ENCODE results near the gene PLAC9. TPM values are rescaled to one million over a fixed set of nuclear protein-coding genes. Genes with fewer than 3 reads are reported as not detected.

Gene PLAC9
- total RNA-seq, 1 donor from 2014 or later, result 125 TPM

DNA sequence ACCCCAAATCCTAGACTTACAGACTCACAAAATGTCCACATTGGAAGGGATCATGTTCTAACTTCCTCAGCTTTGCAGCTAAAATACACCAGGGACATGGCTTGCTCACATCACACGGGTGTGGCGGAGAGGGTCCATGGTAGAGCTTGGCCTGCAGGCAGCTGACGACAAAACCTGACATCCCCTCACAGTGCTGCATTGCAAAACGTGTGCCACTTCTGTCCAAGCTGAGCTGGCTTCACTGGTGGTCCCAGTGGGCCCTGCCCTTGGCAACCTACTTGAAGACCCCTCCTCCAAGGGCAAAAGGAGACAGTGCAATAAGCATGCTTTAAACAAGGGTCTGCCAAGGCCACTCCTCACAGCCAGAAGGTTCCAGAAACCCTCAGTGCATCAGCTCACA, 50.9 kb downstream of the PLAC9 start:
- Mint-ChIP-seq H3K36me3 (ENCODE audit: unreplicated experiment) (peaks cover 6% of the 10 kb centered on the region), H3K27me3 (ENCODE audit: unreplicated experiment) (no peaks in the 10 kb centered on the region), H3K4me1 (ENCODE audit: unreplicated experiment) (peaks cover 18% of the 10 kb centered on the region), H3K4me3 (ENCODE audit: unreplicated experiment) (no peak overlapping the region), H3K9me3 (ENCODE audit: unreplicated experiment) (no peaks in the 10 kb centered on the region), H3K27ac (ENCODE audit: unreplicated experiment) (no peak overlapping the region)
- DNase-seq (ENCODE audit: extremely low spot score, unreplicated experiment), result no peak
- TF ChIP-seq, protein P1, sequence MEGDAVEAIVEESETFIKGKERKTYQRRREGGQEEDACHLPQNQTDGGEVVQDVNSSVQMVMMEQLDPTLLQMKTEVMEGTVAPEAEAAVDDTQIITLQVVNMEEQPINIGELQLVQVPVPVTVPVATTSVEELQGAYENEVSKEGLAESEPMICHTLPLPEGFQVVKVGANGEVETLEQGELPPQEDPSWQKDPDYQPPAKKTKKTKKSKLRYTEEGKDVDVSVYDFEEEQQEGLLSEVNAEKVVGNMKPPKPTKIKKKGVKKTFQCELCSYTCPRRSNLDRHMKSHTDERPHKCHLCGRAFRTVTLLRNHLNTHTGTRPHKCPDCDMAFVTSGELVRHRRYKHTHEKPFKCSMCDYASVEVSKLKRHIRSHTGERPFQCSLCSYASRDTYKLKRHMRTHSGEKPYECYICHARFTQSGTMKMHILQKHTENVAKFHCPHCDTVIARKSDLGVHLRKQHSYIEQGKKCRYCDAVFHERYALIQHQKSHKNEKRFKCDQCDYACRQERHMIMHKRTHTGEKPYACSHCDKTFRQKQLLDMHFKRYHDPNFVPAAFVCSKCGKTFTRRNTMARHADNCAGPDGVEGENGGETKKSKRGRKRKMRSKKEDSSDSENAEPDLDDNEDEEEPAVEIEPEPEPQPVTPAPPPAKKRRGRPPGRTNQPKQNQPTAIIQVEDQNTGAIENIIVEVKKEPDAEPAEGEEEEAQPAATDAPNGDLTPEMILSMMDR (IDR thresholded peaks at IDR 0.05), result no peak

DNA sequence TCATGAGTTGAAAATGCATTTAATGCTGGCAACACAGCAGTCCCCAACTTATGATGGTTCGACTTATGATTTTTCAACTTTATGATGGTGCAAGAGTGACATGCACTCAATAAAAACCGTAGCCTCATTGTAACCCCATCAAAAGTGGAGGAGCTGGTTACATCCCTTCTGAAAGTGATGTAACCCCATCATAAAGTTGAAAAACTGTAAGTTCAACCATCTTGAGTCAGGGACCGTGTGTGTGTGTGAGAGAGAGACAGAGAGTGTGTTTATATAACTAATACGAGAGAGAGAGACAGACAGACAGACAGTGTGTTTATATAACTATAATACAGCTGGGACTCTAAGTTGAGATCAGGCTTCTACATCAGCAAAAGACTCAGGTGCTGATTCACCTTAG, 51.8 kb downstream of the PLAC9 start:
- TF ChIP-seq, protein P1 (IDR thresholded peaks at IDR 0.05), result no peak
- Mint-ChIP-seq H3K27me3 (ENCODE audit: unreplicated experiment) (no peaks in the 10 kb centered on the region), H3K36me3 (ENCODE audit: unreplicated experiment) (peaks cover 6% of the 10 kb centered on the region), H3K4me3 (ENCODE audit: unreplicated experiment) (no peak overlapping the region), H3K27ac (ENCODE audit: unreplicated experiment) (no peak overlapping the region), H3K9me3 (ENCODE audit: unreplicated experiment) (no peaks in the 10 kb centered on the region), H3K4me1 (ENCODE audit: unreplicated experiment) (peaks cover 10% of the 10 kb centered on the region)
- DNase-seq (ENCODE audit: extremely low spot score, unreplicated experiment), result no peak

DNA sequence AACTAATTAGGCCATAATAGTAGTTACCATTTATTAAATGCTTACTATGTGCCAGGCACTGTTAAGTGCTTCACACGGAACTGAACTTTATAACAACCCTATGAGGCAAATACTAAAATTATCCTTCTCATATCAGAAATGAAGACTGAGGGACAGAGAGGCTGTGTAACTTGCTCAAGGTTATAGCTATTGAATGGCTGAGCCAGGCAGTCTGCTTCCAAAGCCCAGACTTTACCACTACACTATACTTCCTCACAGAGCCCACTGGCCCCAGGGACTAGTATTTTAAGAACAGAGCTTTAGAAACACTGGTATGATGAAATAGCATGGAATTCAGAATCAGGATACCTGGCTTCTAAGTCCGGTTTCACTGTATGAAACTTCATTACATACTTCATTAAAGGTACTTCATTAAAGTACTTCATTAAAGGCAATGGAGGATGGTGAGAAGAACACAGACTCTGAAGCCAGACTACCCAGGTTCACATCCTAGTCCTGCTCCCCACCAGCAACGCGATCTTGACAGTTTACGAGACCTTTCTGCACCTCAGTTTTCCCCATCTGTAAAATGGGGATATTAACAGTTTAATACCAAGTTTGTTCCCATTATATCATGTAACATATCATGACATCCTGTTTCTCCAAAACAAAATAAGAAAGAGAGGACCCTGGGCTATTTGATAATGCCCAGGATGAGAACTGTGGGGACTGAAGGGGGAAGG, 53.2 kb downstream of the PLAC9 start:
- no peak overlapping the region for H3K4me3 Mint-ChIP-seq (ENCODE audit: unreplicated experiment)
- TF ChIP-seq, protein P1 (IDR thresholded peaks at IDR 0.05), result no peak
- no peak overlapping the region for H3K27ac Mint-ChIP-seq (ENCODE audit: unreplicated experiment)
- DNase-seq (ENCODE audit: extremely low spot score, unreplicated experiment), result no peak
- peaks cover 12% of the 10 kb centered on the region for H3K4me1 Mint-ChIP-seq (ENCODE audit: unreplicated experiment)
- H3K36me3 Mint-ChIP-seq (ENCODE audit: unreplicated experiment), result peaks cover 8% of the 10 kb centered on the region
- H3K27me3 Mint-ChIP-seq (ENCODE audit: unreplicated experiment), result no peaks in the 10 kb centered on the region
- no peaks in the 10 kb centered on the region for H3K9me3 Mint-ChIP-seq (ENCODE audit: unreplicated experiment)

DNA sequence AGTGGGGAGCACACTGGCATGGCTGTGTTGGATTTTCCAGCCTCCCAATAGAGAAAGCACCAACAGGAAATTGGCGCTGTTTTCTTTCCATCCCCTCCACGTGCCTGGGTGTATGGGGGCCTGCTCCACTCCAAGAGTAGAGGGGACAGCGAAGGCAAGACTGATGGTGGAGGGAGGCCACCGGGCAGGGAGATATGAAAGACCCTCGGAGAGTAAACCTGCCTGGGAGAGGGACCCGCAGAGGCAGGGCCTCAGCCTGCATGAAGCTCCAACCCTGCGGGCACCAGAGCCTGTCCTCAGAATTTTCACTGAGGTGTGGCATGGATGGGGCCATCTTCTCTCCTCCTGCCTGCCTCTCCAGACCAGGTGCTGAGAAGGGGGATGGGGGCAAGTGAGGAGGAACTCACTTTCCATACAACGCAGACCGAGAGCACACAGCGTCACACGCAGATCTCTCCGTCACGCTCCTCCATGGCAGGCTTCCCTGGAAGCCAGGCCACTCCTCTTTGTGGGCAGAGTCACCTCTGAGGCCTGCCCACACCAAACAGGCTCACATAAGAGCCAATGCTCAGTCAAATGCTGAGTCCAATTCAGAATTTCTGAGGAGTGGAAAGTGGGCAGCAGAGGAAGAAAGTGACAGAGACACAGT, 54.0 kb downstream of the PLAC9 start:
- no peaks in the 10 kb centered on the region for H3K9me3 Mint-ChIP-seq (ENCODE audit: unreplicated experiment)
- no peak overlapping the region for H3K27ac Mint-ChIP-seq (ENCODE audit: unreplicated experiment)
- DNase-seq (ENCODE audit: extremely low spot score, unreplicated experiment), result no peak
- TF ChIP-seq, protein P1 (IDR thresholded peaks at IDR 0.05), result no peak
- no peak overlapping the region for H3K4me3 Mint-ChIP-seq (ENCODE audit: unreplicated experiment)
- no peaks in the 10 kb centered on the region for H3K27me3 Mint-ChIP-seq (ENCODE audit: unreplicated experiment)
- H3K4me1 Mint-ChIP-seq (ENCODE audit: unreplicated experiment), result peaks cover 12% of the 10 kb centered on the region
- H3K36me3 Mint-ChIP-seq (ENCODE audit: unreplicated experiment), result peaks cover 6% of the 10 kb centered on the region

DNA sequence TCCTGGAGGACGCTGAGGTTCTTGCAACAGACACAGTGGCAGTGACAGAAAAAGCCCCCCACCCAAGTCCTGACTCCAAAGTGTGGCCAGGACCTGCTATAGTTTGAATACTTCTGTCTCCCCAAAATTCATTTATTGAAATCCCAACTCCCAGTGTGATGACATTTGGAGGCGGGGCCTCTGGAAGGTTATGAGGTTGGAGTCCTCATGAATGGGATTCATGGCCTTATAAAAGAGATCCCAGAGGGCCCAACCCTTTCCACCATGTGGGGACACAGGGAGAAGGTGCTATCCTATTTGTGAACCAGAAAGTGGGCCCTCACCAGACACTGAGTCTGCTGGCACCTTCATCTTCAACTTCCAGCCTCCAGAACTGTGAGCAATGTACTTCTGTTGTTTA, 54.5 kb downstream of the PLAC9 start:
- no peaks in the 10 kb centered on the region for H3K27me3 Mint-ChIP-seq (ENCODE audit: unreplicated experiment)
- TF ChIP-seq, protein P1 (IDR thresholded peaks at IDR 0.05), result no peak
- no peak for DNase-seq (ENCODE audit: extremely low spot score, unreplicated experiment)
- no peaks in the 10 kb centered on the region for H3K9me3 Mint-ChIP-seq (ENCODE audit: unreplicated experiment)
- no peak overlapping the region for H3K27ac Mint-ChIP-seq (ENCODE audit: unreplicated experiment)
- peaks cover 6% of the 10 kb centered on the region for H3K36me3 Mint-ChIP-seq (ENCODE audit: unreplicated experiment)
- H3K4me3 Mint-ChIP-seq (ENCODE audit: unreplicated experiment), result no peak overlapping the region
- peaks cover 12% of the 10 kb centered on the region for H3K4me1 Mint-ChIP-seq (ENCODE audit: unreplicated experiment)

Measured in osteocyte (in vitro differentiated cells).